OCI-LY7 (cell line): ENCODE results near the gene FOXJ1.

Source experiments
- EZH2phosphoT487 ChIP-seq: fragments of 200-600 bp; sonication (generic); IDR thresholded peaks from 2 replicates; pipeline ENCODE4 v1.6.1; 2018; ENCODE audit warnings: low read depth, borderline replicate concordance, mild to moderate bottlenecking, mixed run types, antibody characterized with exemption, low read length, moderate library complexity, mixed read lengths
- TF ChIP-seq, protein P1 (sequence below): fragments of 200-600 bp; sonication (generic); conservative IDR thresholded peaks from 2 replicates; pipeline ENCODE4 v1.5.1; 2014; ENCODE audit warnings: mild to moderate bottlenecking, antibody characterized with exemption, low read length, moderate library complexity, mixed read lengths

DNA sequence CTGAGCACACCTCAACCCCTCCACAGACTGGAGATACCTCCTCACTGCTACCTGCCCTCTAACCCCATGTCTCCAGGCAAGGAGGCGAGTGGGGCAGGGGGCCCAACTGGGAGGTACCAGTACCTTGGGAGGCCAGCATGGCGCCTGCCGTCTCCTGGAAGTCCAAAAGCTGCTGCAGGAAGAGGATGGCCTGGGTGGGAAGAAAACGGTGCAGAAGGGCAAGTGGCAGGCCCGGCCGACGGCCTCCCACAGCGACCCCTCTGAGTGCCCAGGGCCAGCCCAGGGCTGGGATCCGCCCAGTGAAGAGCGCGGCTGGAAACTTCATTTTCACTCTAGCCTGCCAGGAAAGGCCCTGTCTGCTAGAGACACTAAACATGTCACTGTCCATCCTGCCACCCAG, 53.5 kb downstream of the FOXJ1 start:
- TF ChIP-seq, protein P1, sequence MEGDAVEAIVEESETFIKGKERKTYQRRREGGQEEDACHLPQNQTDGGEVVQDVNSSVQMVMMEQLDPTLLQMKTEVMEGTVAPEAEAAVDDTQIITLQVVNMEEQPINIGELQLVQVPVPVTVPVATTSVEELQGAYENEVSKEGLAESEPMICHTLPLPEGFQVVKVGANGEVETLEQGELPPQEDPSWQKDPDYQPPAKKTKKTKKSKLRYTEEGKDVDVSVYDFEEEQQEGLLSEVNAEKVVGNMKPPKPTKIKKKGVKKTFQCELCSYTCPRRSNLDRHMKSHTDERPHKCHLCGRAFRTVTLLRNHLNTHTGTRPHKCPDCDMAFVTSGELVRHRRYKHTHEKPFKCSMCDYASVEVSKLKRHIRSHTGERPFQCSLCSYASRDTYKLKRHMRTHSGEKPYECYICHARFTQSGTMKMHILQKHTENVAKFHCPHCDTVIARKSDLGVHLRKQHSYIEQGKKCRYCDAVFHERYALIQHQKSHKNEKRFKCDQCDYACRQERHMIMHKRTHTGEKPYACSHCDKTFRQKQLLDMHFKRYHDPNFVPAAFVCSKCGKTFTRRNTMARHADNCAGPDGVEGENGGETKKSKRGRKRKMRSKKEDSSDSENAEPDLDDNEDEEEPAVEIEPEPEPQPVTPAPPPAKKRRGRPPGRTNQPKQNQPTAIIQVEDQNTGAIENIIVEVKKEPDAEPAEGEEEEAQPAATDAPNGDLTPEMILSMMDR = no peak
- TF ChIP-seq EZH2phosphoT487 = no peak
